Adrenal gland (tissue), 5 donors: Measurements from ENCODE around the gene DIS3.
"Not testable (repeated sequence)": the region's sequence is repeated elsewhere in the genome, so short reads cannot be mapped to it uniquely, and the experiment has no call there.

ENCODE experiments used
- CTCF ChIP-seq, 6 experiments: fragments of 450-650 bp in 4 of 6; fragments of 200-600 bp in 2 of 6; sonication (generic) in 1 of 6; IDR thresholded peaks; 1 replicate in 5 of 6; 2 replicates in 1 of 6; pipeline versions ENCODE4 v1.5.1 to v1.8.0; 2016 to 2021; ENCODE audit warnings: antibody characterized with exemption in 6 of 6, mild to moderate bottlenecking in 2 of 6, moderate library complexity in 1 of 6
- POLR2A ChIP-seq, 2 donors: fragments of 450-650 bp; IDR thresholded peaks; one replicate each; pipeline ENCODE4 v1.6.1; 2017; ENCODE audit warnings: antibody characterized with exemption in 2 of 2, mild to moderate bottlenecking in 2 of 2, moderate library complexity in 1 of 2
- donor health status: DM: no; HTN: no; CAD: no.

GRCh38 chr13:72726185-72726584 lies 55.5 kb downstream of the DIS3 start:
- not testable (repeated sequence) for TF ChIP-seq CTCF, POLR2A (IDR thresholded peaks at IDR 0.05)
